ENCODE measurements around the gene ITPR3.
A peak's percentile ranks its signal among the peaks of the same experiment; 100 is the strongest.

The ITPR3 gene

GRCh38 chr6:33740204-33740608 is 119.1 kb downstream of the ITPR3 start:
- no peak overlapping the region for H2BK12ac ChIP-seq (ENCODE audit: low read length)
- H3K4me1 ChIP-seq (ENCODE audit: control insufficient read depth in 1 of 2, insufficient read depth in 2 of 2, low read length in 2 of 2), result peaks cover 4 to 6% of the 10 kb centered on the region in 2 experiments
- no CpG with 5 or more reads among the region's 6 CpGs for WGBS (ENCODE audit: extremely low coverage, insufficient coverage, insufficient read length)
- H3K79me1 ChIP-seq (ENCODE audit: low read length), result peaks cover 2% of the 10 kb centered on the region
- no peak overlapping the region for H2BK120ac ChIP-seq (ENCODE audit: insufficient read depth, low read length, poor library complexity)
- H2AFZ ChIP-seq (ENCODE audit: insufficient read depth, low read length, poor library complexity), result no peak overlapping the region
- no peak for DNase-seq
- no peak overlapping the region for H3K4ac ChIP-seq (ENCODE audit: low read depth, low read length)
- no peak overlapping the region for H3K4me3 ChIP-seq (ENCODE audit: low read depth, low read length)
- H3K18ac ChIP-seq (ENCODE audit: low read length), result no peak overlapping the region
- H3K27ac ChIP-seq (ENCODE audit: low read depth, low read length), result no peak overlapping the region
- H3K9ac ChIP-seq (ENCODE audit: low read length), result no peak overlapping the region
- no peaks in the 10 kb centered on the region for H3K36me3 ChIP-seq (ENCODE audit: control insufficient read depth in 1 of 2, insufficient read depth in 2 of 2, low read length in 2 of 2)
- H3K23ac ChIP-seq (ENCODE audit: low read length), result no peak overlapping the region
- H4K8ac ChIP-seq (ENCODE audit: low read depth, low read length), result no peak overlapping the region
- H2AK5ac ChIP-seq (ENCODE audit: low read length), result no peak overlapping the region
- no peak overlapping the region for H4K91ac ChIP-seq (ENCODE audit: low read depth, low read length)
- no peak overlapping the region for H4K12ac ChIP-seq (ENCODE audit: low read depth, low read length)
- H3K14ac ChIP-seq (ENCODE audit: low read length), result no peak overlapping the region
- H3K27me3 ChIP-seq (ENCODE audit: insufficient read depth, low read length), result no peaks in the 10 kb centered on the region
- H3K9me3 ChIP-seq (ENCODE audit: insufficient read depth, low read depth, low read length), result peaks cover 2% of the 10 kb centered on the region
- H3K79me2 ChIP-seq (ENCODE audit: control insufficient read depth, insufficient read depth, low read length, poor library complexity), result no peaks in the 10 kb centered on the region
- no peak overlapping the region for H3K4me2 ChIP-seq (ENCODE audit: low read length)
- no peak overlapping the region for H2BK5ac ChIP-seq (ENCODE audit: low read depth, low read length, poor library complexity)

- Histone ChIP-seq H3K79me2 (ENCODE audit: control insufficient read depth, insufficient read depth, low read length, poor library complexity) (no peaks in the 10 kb centered on the region), H3K27me3 (ENCODE audit: insufficient read depth, low read length) (no peaks in the 10 kb centered on the region), H3K36me3 (ENCODE audit: control insufficient read depth in 1 of 2, insufficient read depth in 2 of 2, low read length in 2 of 2) (no peaks in the 10 kb centered on the region), H4K91ac (ENCODE audit: low read depth, low read length) (no peak overlapping the region), H3K27ac (ENCODE audit: low read depth, low read length) (no peak overlapping the region), H4K8ac (ENCODE audit: low read depth, low read length) (no peak overlapping the region), H2AFZ (ENCODE audit: insufficient read depth, low read length, poor library complexity) (no peak overlapping the region), H3K18ac (ENCODE audit: low read length) (no peak overlapping the region), H3K14ac (ENCODE audit: low read length) (no peak overlapping the region), H2AK5ac (ENCODE audit: low read length) (no peak overlapping the region), H3K4me1 (ENCODE audit: control insufficient read depth in 1 of 2, insufficient read depth in 2 of 2, low read length in 2 of 2) (peaks cover 6 to 8% of the 10 kb centered on the region in 2 experiments), H3K4me3 (ENCODE audit: low read depth, low read length) (no peak overlapping the region), H3K4me2 (ENCODE audit: low read length) (no peak overlapping the region), H2BK5ac (ENCODE audit: low read depth, low read length, poor library complexity) (no peak overlapping the region), H3K23ac (ENCODE audit: low read length) (no peak overlapping the region), H3K9me3 (ENCODE audit: insufficient read depth, low read depth, low read length) (peaks cover 2% of the 10 kb centered on the region), H3K9ac (ENCODE audit: low read length) (no peak overlapping the region), H4K12ac (ENCODE audit: low read depth, low read length) (no peak overlapping the region), H2BK120ac (ENCODE audit: insufficient read depth, low read length, poor library complexity) (no peak overlapping the region), H3K4ac (ENCODE audit: low read depth, low read length) (no peak overlapping the region), H2BK12ac (ENCODE audit: low read length) (no peak overlapping the region), H3K79me1 (ENCODE audit: low read length) (peaks cover 3% of the 10 kb centered on the region)
- WGBS (ENCODE audit: extremely low coverage, insufficient coverage, insufficient read length), result no CpG with 5 or more reads among the region's 5 CpGs
- DNase-seq, result no peak
Observed at GRCh38 chr6:33740794-33741193, 119.7 kb downstream of the ITPR3 start.

- Histone ChIP-seq H3K36me3 (ENCODE audit: control insufficient read depth in 1 of 2, insufficient read depth in 2 of 2, low read length in 2 of 2) (no peaks in the 10 kb centered on the region), H3K9ac (ENCODE audit: low read length) (no peak overlapping the region), H3K79me2 (ENCODE audit: control insufficient read depth, insufficient read depth, low read length, poor library complexity) (peaks cover 2% of the 10 kb centered on the region), H3K79me1 (ENCODE audit: low read length) (peaks cover 9% of the 10 kb centered on the region), H3K23ac (ENCODE audit: low read length) (no peak overlapping the region), H3K9me3 (ENCODE audit: insufficient read depth, low read depth, low read length) (peaks cover 2% of the 10 kb centered on the region), H3K27me3 (ENCODE audit: insufficient read depth, low read length) (no peaks in the 10 kb centered on the region), H3K4me2 (ENCODE audit: low read length) (no peak overlapping the region), H3K4me1 (ENCODE audit: control insufficient read depth in 1 of 2, insufficient read depth in 2 of 2, low read length in 2 of 2) (peaks cover 17 to 20% of the 10 kb centered on the region in 2 experiments), H3K4me3 (ENCODE audit: low read depth, low read length) (no peak overlapping the region), H2BK120ac (ENCODE audit: insufficient read depth, low read length, poor library complexity) (no peak overlapping the region), H2AFZ (ENCODE audit: insufficient read depth, low read length, poor library complexity) (no peak overlapping the region), H4K12ac (ENCODE audit: low read depth, low read length) (no peak overlapping the region), H3K4ac (ENCODE audit: low read depth, low read length) (no peak overlapping the region), H4K8ac (ENCODE audit: low read depth, low read length) (no peak overlapping the region), H2AK5ac (ENCODE audit: low read length) (no peak overlapping the region), H3K14ac (ENCODE audit: low read length) (no peak overlapping the region), H3K27ac (ENCODE audit: low read depth, low read length) (no peak overlapping the region), H2BK12ac (ENCODE audit: low read length) (no peak overlapping the region), H4K91ac (ENCODE audit: low read depth, low read length) (no peak overlapping the region), H2BK5ac (ENCODE audit: low read depth, low read length, poor library complexity) (no peak overlapping the region), H3K18ac (ENCODE audit: low read length) (no peak overlapping the region)
- no peak for DNase-seq
- whole genome bisulfite sequencing (ENCODE audit: extremely low coverage, insufficient coverage, insufficient read length), result no CpG with 5 or more reads among the region's 9 CpGs
Observed at GRCh38 chr6:33742092-33742491, 121.0 kb downstream of the ITPR3 start.

- no CpG with 5 or more reads among the region's 7 CpGs for WGBS (ENCODE audit: extremely low coverage, insufficient coverage, insufficient read length)
- no peak overlapping the region for H4K91ac ChIP-seq (ENCODE audit: low read depth, low read length)
- H2BK120ac ChIP-seq (ENCODE audit: insufficient read depth, low read length, poor library complexity), result no peak overlapping the region
- H3K4ac ChIP-seq (ENCODE audit: low read depth, low read length), result no peak overlapping the region
- H2BK5ac ChIP-seq (ENCODE audit: low read depth, low read length, poor library complexity), result no peak overlapping the region
- no peak overlapping the region for H4K12ac ChIP-seq (ENCODE audit: low read depth, low read length)
- no peak overlapping the region for H4K8ac ChIP-seq (ENCODE audit: low read depth, low read length)
- H3K27me3 ChIP-seq (ENCODE audit: insufficient read depth, low read length), result no peaks in the 10 kb centered on the region
- H3K79me1 ChIP-seq (ENCODE audit: low read length), result peaks cover 9% of the 10 kb centered on the region
- peaks cover 17 to 22% of the 10 kb centered on the region in 2 experiments for H3K4me1 ChIP-seq (ENCODE audit: control insufficient read depth in 1 of 2, insufficient read depth in 2 of 2, low read length in 2 of 2)
- H3K23ac ChIP-seq (ENCODE audit: low read length), result no peak overlapping the region
- DNase-seq, result no peak
- H3K4me3 ChIP-seq (ENCODE audit: low read depth, low read length), result no peak overlapping the region
- no peaks in the 10 kb centered on the region for H3K36me3 ChIP-seq (ENCODE audit: control insufficient read depth in 1 of 2, insufficient read depth in 2 of 2, low read length in 2 of 2)
- H3K9ac ChIP-seq (ENCODE audit: low read length), result no peak overlapping the region
- H3K9me3 ChIP-seq (ENCODE audit: insufficient read depth, low read depth, low read length), result peaks cover 2% of the 10 kb centered on the region
- no peak overlapping the region for H2AFZ ChIP-seq (ENCODE audit: insufficient read depth, low read length, poor library complexity)
- no peak overlapping the region for H3K14ac ChIP-seq (ENCODE audit: low read length)
- H3K79me2 ChIP-seq (ENCODE audit: control insufficient read depth, insufficient read depth, low read length, poor library complexity), result peaks cover 2% of the 10 kb centered on the region
- no peak overlapping the region for H3K4me2 ChIP-seq (ENCODE audit: low read length)
- peak overlapping the region; percentile 22 for H2AK5ac ChIP-seq (ENCODE audit: low read length)
- no peak overlapping the region for H3K27ac ChIP-seq (ENCODE audit: low read depth, low read length)
- H3K18ac ChIP-seq (ENCODE audit: low read length), result no peak overlapping the region
- no peak overlapping the region for H2BK12ac ChIP-seq (ENCODE audit: low read length)
Observed at GRCh38 chr6:33742837-33743236, 121.7 kb downstream of the ITPR3 start.

Data from trophoblast cell (in vitro differentiated cells and primary cell).